T-helper 1 cell treated with Interleukin-12 subunit alpha and Interleukin-12 subunit beta and Interleukin-4 antibody, amounts not matched to agents 30 ng/mL and 1 ng/mL, for 36 hours (primary cell): ENCODE measurements around the gene COMP. TPM values are rescaled to one million over a fixed set of nuclear protein-coding genes. Genes with fewer than 3 reads are reported as not detected.
"Not testable (repeated sequence)": the region's sequence is repeated elsewhere in the genome, so short reads cannot be mapped to it uniquely, and the experiment has no call there.

Experiments
- intact Hi-C: fragments of 100-400 bp; cut with micrococcal nuclease; formaldehyde crosslinking; loops from one replicate; pipeline ENCODE4 v1.15.1; 2024
- total RNA-seq: library from RNA; stranded (reverse); gene quantifications from 2 replicates; pipeline ENCODE4 v1.2.3, GENCODE V29; 2022

COMP gene
- total RNA-seq: not detected in 2 replicates

- intact Hi-C loops: no loop called here
These were observed at the start of gene COMP for GRCh38 chr19:18790566-18791314. COMP (minus strand) TSS chr19:18791305; CDS start chr19:18791269, 36 bp downstream.

GRCh38 chr19:18840288-18841267, 49.5 kb upstream of the COMP start:
- intact Hi-C loops: no loop called here

GRCh38 chr19:18839465-18840287, 48.6 kb upstream of the COMP start:
- intact Hi-C loops: no loop called here

- intact Hi-C loops: loop anchor here (5.0 kb wide), 3 partner anchors 47 to 417 kb away; partner anchors contain the start of genes REX1BD and SSBP4
These were observed 43.5 kb upstream of the COMP start for GRCh38 chr19:18834644-18834984.

GRCh38 chr19:18833849-18834643, 42.9 kb upstream of the COMP start:
- intact Hi-C loops: loop anchor here (5.0 kb wide), 3 partner anchors 47 to 417 kb away; partner anchors contain the start of genes REX1BD and SSBP4

- intact Hi-C loops: loop anchor here (5.0 kb wide), 3 partner anchors 46 to 416 kb away; partner anchors contain the start of genes REX1BD and SSBP4
These were observed 42.0 kb upstream of the COMP start for GRCh38 chr19:18833141-18833476.

- intact Hi-C loops: loop anchor here (5.0 kb wide), 3 partner anchors 45 to 415 kb away; partner anchors contain the start of genes REX1BD and SSBP4
These were observed 41.4 kb upstream of the COMP start for GRCh38 chr19:18832306-18833140.

- intact Hi-C loops: loop anchor here (1.0 to 5.0 kb wide), 10 partner anchors 12 to 414 kb away; partner anchors contain the start of genes ARMC6, COPE, CRTC1 and DDX49
These were observed 40.6 kb upstream of the COMP start, which contains the start of gene UPF1 for GRCh38 chr19:18831524-18832305. UPF1 (plus strand) TSS chr19:18831959; CDS start chr19:18832210, 251 bp downstream.

GRCh38 chr19:18830488-18830887, 39.4 kb upstream of the COMP start:
- intact Hi-C loops: loop anchor here (2.0 to 5.0 kb wide), 4 partner anchors 43 to 413 kb away; partner anchors contain the start of genes ARMC6, REX1BD, SSBP4 and SUGP2

GRCh38 chr19:18828786-18829185, 37.7 kb upstream of the COMP start:
- intact Hi-C loops: no loop called here

- intact Hi-C loops: no loop called here
These were observed 26.5 kb upstream of the COMP start for GRCh38 chr19:18817574-18817973.

GRCh38 chr19:18816645-18817044, 25.5 kb upstream of the COMP start:
- intact Hi-C loops: not testable (repeated sequence)

- intact Hi-C loops: no loop called here
These were observed 24.6 kb upstream of the COMP start for GRCh38 chr19:18815673-18816072.

GRCh38 chr19:18814063-18814462, 23.0 kb upstream of the COMP start:
- intact Hi-C loops: no loop called here

GRCh38 chr19:18811638-18812037, 20.5 kb upstream of the COMP start:
- intact Hi-C loops: not testable (repeated sequence)

- intact Hi-C loops: no loop called here
These were observed 18.2 kb upstream of the COMP start for GRCh38 chr19:18809149-18809868.

- intact Hi-C loops: no loop called here
These were observed 16.8 kb upstream of the COMP start for GRCh38 chr19:18807861-18808331.
